ENCODE measurements around the gene SPATA2. TPM values are rescaled to one million over a fixed set of nuclear protein-coding genes. Genes with fewer than 3 reads are reported as not detected.

SPATA2 gene
- total RNA-seq, 1 experiment from 2014 or later, result 3.3 TPM

GRCh38 chr20:49937027-49937929 lies 21.9 kb upstream of the SPATA2 start:
- in situ Hi-C loops (cut with HindIII; ENCODE audit: low pct_unique_long_range_greater_than_20kb, low sequenced_read_pairs), result no loop called here
- DNase-seq (ENCODE audit: low read depth, low spot score), result no peak

DNA sequence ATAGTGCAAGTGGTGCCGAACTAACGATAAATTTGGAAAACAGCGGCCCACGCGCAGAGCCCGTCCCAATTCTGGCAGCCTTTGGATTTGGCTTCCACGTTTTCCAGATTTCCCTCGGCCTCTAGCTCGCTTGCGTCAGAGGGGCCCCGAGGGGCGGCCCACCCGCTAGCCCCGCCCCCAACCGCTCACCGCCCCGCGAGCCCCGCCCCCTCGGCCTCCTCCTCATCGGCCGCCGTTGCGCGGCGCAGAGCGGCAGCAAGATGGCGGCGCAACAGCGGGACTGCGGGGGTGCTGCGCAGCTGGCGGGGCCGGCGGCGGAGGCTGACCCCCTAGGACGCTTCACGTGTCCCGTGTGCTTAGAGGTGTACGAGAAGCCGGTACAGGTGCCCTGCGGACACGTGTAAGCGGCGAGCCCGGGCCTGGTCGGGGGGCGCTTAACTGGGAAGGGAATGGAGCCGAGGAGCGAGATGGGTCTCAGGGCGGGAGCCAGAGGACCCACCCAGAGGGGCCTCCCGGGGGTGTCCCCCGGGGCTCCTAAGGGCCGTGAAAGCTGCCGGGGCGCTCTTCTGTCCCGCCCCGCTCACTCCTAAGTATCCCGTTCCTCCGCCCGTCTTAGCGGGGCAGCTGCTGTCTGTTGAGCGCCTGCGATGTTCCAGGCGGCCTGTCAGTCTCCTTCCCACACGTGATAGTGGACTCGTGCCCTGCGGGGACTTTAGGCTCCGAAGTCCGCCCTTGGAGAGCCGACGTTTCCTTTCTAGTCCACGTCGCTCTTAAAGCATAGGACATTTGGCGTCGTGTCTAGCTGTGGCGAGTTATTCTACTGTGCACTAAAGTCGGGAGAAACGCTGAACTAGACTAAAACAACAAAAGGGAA lies 21.1 kb upstream of the SPATA2 start, which contains the start of gene RNF114:
TSS of gene RNF114 (plus strand) at position 245 of the 874 bp plus-strand sequence. CDS start at position 261, 16 bp downstream.
- peak; percentile 90 for DNase-seq (ENCODE audit: low read depth, low spot score)
- in situ Hi-C loops (cut with HindIII; ENCODE audit: low pct_unique_long_range_greater_than_20kb, low sequenced_read_pairs), result no loop called here

DNA sequence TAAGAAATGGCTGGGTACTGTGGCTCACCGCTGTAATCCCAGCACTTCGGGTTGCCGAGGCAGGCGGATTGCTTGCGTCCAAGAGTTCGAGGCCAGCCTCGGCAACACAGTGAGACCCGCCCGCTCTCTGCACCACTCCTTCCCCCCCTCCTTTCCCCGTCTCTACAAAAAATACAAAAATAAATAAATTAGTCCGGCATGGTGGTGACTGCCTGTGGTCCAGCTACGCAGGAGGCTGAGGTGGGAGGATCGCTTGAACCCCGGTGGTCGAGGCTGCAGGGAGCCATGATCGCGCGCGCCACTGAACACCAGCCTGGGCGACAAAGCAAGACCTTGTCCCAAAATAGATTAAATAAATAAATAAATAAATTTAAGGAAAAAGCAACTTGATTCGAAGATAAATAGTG lies 20.4 kb upstream of the SPATA2 start:
- no peak for DNase-seq (ENCODE audit: low read depth, low spot score)
- in situ Hi-C loops (cut with HindIII; ENCODE audit: low pct_unique_long_range_greater_than_20kb, low sequenced_read_pairs), result no loop called here

- in situ Hi-C loops (cut with HindIII; ENCODE audit: low pct_unique_long_range_greater_than_20kb, low sequenced_read_pairs), result no loop called here
- no peak for DNase-seq (ENCODE audit: low read depth, low spot score)
Observed at GRCh38 chr20:49929142-49929494, 13.8 kb upstream of the SPATA2 start.

- in situ Hi-C loops (cut with HindIII; ENCODE audit: low pct_unique_long_range_greater_than_20kb, low sequenced_read_pairs), result no loop called here
- peak; percentile 95 for DNase-seq (ENCODE audit: low read depth, low spot score)
Observed at GRCh38 chr20:49928411-49929141, 13.2 kb upstream of the SPATA2 start.

DNA sequence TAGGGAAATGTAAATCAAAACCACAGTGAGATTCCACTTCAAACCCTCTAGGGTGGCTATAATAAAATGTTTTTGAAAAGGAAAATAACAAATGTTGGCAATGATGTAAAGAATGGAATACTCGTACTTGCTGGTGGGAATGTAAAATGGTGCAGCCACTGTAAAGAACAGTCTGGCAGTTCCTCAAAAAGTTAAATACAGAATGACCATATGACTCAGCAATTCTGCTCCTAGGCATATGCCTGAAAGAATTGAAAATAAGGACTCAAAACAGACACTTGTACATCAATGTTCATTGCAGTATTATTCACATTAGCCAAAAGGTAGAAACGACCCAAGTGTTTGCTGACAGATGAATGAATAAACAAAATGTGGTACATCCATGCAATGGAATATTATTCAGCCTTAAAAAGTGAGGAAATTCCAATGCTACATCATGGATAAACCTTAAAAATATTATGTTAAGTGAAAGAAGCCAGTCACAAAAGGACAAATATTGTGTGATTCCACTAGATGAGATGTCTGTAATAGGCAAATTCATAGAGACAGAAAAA lies 10.6 kb upstream of the SPATA2 start:
- DNase-seq (ENCODE audit: low read depth, low spot score), result no peak
- in situ Hi-C loops (cut with HindIII; ENCODE audit: low pct_unique_long_range_greater_than_20kb, low sequenced_read_pairs), result no loop called here

GRCh38 chr20:49924247-49924646 lies 8.9 kb upstream of the SPATA2 start:
- DNase-seq (ENCODE audit: low read depth, low spot score), result no peak
- in situ Hi-C loops (cut with HindIII; ENCODE audit: low pct_unique_long_range_greater_than_20kb, low sequenced_read_pairs), result no loop called here

DNA sequence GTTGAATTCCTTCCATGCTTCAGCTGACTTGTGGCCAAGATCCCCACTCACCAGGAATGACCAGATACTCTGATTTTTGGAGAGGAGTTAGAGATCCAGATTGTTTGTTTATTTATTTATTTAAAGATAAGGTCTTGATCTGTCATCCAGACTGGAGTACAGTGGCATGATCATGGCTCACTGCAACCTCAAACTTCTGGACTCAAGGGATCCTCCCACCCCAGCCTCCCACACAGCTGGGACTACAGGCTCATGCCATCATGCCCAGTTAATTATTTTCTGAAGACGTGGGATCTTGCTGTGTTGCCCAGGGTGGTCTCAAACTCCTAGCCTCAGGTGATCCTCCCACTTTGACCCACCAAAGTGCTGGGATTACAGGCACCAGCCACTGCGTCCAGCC lies 4.1 kb upstream of the SPATA2 start:
- no peak for DNase-seq (ENCODE audit: low read depth, low spot score)
- in situ Hi-C loops (cut with HindIII; ENCODE audit: low pct_unique_long_range_greater_than_20kb, low sequenced_read_pairs), result no loop called here

- in situ Hi-C loops (cut with HindIII; ENCODE audit: low pct_unique_long_range_greater_than_20kb, low sequenced_read_pairs), result no loop called here
- DNase-seq (ENCODE audit: low read depth, low spot score), result no peak
Observed at GRCh38 chr20:49919009-49919408, 3.7 kb upstream of the SPATA2 start.

DNA sequence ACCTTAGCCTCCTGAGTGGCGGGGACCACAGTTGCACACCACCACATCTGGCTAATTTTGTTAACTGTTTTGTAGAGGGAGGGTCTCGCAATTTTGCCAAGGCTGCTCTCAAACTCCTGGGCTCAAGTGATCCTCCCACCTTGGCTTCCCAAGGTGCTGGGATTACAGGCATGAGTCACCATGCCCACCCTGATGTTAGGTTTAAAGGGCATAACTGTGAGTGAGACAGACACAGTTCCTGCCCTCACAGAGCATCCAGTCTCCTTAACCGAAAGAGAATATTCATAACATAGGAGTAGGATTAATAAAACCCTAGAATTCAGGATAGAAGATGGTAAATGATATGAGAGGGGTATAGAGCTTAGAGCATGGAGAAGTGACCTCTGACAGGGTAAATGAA lies 3.1 kb upstream of the SPATA2 start:
- in situ Hi-C loops (cut with HindIII; ENCODE audit: low pct_unique_long_range_greater_than_20kb, low sequenced_read_pairs), result no loop called here
- no peak for DNase-seq (ENCODE audit: low read depth, low spot score)

DNA sequence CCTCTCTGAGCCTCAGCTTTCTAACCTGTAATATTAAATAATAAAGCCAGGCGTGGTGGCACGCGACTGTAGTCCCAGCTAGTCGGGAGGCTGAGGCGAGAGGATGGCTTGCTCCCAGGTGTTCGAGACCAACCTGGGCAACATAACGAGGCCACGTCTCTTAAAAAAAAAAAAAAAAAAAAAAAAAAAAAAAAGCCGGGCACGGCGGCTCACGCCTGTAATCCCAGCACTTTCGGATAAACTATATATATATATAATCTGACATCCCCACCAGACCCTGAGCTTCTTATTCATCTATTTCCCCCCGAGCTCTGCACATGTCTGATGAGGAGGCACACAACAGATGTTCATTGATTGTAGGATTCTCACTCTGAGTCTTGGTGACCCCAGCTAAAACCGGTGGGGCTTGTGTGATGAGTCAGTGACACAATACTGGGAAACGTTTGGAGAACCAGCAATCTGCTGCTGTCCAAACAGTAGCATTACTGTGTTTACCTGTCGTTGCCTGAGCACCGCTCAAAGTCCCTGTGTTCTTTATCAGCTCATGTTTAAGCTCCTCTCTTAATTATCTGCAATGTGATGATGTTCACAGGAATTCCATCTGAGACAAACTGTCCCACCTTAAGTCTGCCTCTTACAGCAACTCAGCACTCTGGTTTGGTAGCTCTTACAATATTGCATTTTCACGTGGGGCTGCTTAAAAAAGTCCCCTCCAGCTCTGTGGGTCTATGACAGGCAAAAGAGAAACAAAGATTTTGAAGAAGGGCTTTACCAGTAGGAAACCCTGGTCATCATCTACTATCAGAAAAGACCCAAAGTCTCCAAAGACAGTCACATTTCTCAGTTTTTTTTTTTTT lies 1.0 kb upstream of the SPATA2 start:
- DNase-seq (ENCODE audit: low read depth, low spot score), result peak; percentile 67
- in situ Hi-C loops (cut with HindIII; ENCODE audit: low pct_unique_long_range_greater_than_20kb, low sequenced_read_pairs), result no loop called here

GRCh38 chr20:49915118-49915379 lies 280 bp downstream of the SPATA2 start:
- in situ Hi-C loops (cut with HindIII; ENCODE audit: low pct_unique_long_range_greater_than_20kb, low sequenced_read_pairs), result no loop called here
- no peak for DNase-seq (ENCODE audit: low read depth, low spot score)

DNA sequence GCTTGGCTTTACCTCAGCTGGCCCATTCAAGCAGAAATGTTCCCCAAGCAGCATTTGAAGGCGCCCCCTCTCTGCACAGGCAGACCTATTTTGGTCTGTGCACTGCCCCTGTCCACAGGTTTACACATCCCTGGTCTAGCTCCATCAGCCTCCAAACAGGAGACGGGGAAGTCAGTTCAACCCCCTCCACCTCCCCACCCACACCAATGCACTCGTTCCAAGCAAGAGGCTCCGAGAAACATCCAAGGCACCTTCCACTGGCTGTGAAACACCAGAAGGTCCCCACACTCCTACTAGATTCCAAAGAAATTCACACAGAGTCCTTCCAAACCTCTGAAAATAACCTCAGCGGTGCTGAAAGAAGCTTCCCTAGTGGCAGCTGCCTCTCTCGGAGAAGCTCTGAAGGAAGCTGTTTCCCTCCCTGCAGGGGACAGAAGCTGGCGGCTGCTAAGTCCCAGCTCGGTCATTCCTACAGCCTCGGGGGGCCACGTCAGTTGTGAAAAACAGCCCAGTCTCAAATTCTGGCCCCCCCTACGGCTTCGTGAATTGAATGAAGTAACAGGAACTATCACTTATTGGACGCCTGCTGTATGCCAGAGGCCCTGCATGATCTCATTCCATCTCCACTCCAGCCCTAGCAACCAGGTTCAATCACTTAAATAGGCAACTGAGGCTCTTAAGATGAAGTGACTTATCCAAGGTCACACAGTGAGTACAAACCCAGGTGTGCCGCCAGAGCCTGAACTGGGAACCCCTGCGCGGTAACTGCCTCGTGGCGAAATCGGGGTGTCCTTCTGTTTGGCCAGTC lies 815 bp downstream of the SPATA2 start:
- no peak for DNase-seq (ENCODE audit: low read depth, low spot score)
- in situ Hi-C loops (cut with HindIII; ENCODE audit: low pct_unique_long_range_greater_than_20kb, low sequenced_read_pairs), result no loop called here

DNA sequence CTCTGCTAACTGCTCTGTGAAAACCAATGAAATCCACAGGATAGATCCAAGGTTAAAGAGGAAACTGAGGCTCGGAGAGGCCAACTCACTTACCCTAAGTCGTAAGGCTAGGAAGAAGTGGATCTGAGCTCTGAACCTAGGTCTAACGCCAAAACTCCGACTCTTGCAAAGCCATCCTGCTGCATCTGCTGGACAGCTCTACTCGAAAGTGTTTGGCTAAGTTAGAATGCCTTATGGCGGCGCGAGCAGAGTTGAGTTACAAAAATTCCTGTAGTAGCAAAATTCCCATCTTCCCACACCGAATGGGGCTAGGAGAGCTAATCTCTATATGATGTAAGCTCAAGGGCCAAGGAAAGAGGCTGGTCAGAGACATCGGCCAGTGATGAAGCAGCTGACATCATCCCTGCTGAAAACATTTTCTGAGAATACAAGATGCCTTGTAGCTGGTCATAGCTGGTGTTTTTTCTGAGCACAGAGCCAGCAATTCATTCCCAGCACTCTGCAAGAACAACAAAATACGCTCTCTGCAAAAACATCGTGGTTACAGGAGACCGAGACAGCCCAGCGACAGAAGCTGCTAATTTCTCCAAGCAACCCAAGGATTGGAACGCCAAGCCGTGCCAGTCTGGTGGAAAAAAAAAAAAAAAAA lies 1.8 kb downstream of the SPATA2 start:
- DNase-seq (ENCODE audit: low read depth, low spot score), result peak; percentile 35
- in situ Hi-C loops (cut with HindIII; ENCODE audit: low pct_unique_long_range_greater_than_20kb, low sequenced_read_pairs), result no loop called here

- in situ Hi-C loops (cut with HindIII; ENCODE audit: low pct_unique_long_range_greater_than_20kb, low sequenced_read_pairs), result no loop called here
Observed at GRCh38 chr20:49910340-49910706, 5.0 kb downstream of the SPATA2 start.

More at GRCh38 chr20:49910340-49910706, 5.0 kb downstream of the SPATA2 start:
- no peak for DNase-seq (ENCODE audit: low read depth, low spot score)

Data from SK-MEL-5 (cell line).